C4-2B (cell line): ENCODE results near the gene IQSEC1.

Source experiments
- ZFX ChIP-seq: fragments of 450-650 bp; IDR thresholded peaks from 2 replicates; pipeline ENCODE4 v1.6.1; 2017
- TF ChIP-seq, protein P1 (sequence below): fragments of 450-650 bp; conservative IDR thresholded peaks from 2 replicates; pipeline ENCODE4 v1.5.1; 2017; ENCODE audit warnings: mild to moderate bottlenecking

DNA sequence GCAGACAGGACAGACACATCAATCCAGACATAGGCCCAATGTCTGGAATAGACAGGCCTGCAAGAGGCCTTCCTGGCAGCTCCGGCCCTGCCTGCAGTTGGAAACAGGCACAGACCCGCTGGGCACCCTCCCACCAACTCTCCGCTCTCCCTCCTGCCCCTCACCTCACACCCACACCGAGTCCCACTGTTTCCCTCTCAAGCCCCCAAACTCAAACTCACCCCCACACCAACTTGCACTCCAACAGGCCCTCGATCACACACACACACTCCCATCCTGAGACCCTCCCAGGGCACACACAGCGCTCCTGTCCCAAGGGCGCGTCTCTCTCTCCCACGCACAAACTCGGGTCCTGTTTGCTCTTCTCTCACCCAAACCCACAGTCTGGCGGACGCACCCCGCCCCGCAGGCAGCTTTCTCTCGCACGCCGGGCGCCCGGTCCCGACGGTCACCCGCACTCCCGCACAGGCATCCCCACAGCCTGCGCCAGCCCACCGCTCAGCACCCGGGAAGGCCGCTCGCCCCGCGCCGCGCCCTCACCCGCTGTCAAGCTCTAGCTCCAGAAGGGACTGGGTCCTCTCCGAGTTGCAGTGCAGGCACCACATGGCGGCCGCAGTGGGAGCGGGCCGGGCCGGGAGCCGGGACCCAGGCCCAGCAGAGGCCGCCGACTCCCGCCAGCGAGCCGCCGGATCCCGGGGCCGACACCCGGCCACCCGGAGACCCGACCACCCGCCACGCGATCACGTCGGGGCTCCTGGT is 106.2 kb downstream of the IQSEC1 start:
- TF ChIP-seq, protein P1, sequence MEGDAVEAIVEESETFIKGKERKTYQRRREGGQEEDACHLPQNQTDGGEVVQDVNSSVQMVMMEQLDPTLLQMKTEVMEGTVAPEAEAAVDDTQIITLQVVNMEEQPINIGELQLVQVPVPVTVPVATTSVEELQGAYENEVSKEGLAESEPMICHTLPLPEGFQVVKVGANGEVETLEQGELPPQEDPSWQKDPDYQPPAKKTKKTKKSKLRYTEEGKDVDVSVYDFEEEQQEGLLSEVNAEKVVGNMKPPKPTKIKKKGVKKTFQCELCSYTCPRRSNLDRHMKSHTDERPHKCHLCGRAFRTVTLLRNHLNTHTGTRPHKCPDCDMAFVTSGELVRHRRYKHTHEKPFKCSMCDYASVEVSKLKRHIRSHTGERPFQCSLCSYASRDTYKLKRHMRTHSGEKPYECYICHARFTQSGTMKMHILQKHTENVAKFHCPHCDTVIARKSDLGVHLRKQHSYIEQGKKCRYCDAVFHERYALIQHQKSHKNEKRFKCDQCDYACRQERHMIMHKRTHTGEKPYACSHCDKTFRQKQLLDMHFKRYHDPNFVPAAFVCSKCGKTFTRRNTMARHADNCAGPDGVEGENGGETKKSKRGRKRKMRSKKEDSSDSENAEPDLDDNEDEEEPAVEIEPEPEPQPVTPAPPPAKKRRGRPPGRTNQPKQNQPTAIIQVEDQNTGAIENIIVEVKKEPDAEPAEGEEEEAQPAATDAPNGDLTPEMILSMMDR, result no peak
- TF ChIP-seq ZFX, result peak; percentile 85
